ENCODE measurements around the gene CSNK1E.
A peak's percentile ranks its signal among the peaks of the same experiment; 100 is the strongest.

The CSNK1E gene

DNA sequence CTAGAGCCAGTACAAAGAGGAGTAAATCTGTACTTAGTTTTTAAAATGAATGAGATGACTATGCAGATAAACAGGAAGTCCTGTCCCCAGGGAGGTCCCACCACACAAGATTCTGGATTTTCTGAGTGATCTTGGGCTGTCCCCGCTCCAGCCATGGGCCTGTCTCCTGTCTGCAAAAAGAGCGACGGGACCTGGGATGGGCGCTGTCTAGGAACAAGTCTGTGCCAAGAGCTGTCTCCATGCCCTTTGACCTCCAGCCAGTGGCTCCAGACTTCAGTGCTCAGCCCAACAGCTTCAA is 6.0 kb downstream of the CSNK1E start:
- peaks cover 84% of the 10 kb centered on the region for H3K4me1 ChIP-seq (ENCODE audit: control insufficient read depth, low read length)

DNA sequence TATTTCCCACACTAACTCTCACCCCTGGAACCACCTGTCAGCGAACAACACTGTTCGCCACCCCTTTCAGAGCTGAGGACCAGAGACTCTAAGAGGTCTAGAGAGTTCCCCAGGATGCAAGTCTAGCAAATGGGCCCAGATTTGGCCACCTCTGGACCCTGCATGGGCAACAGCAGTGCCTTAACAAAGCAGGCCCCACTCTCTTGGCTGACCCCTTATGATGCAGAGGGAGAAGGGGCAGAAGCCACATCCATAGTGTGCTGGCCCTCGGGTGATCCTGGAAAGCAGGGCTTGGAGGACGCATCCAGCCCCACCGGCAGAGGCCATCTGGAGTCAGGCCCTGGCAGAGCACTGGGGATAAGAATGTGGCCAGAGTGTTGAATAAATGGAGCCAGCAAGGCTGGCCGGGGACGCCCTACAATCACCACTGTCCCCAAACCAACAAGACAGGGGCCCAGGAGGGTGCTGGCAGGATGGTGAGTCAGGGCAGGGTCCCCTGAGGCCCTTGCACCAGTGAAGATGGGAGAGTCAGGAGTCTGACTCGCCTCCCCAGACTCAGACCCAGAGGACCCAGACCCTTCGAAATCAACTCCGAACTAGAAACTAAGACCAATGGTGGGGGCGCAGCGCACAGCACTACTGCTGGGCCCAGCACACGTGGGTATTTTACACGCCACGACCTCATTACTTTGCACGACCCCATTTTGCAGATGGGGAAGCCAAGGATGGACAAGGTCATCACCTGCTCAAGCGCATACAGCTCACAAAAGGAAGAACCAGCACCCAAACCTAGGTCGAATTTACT is 6.5 kb downstream of the CSNK1E start:
- Histone ChIP-seq H3K9me2 (replicated peaks; ENCODE audit: control insufficient read depth, low read length) (no peaks in the 10 kb centered on the region), H3K4me1 (ENCODE audit: control insufficient read depth, low read length) (peaks cover 88% of the 10 kb centered on the region), H3K79me2 (ENCODE audit: control insufficient read depth, low read length) (peaks cover 96% of the 10 kb centered on the region), H4K20me1 (ENCODE audit: control insufficient read depth, insufficient read depth, low read depth, low read length) (peaks cover 32% of the 10 kb centered on the region), H3K27me3 (ENCODE audit: control insufficient read depth, low read length) (no peaks in the 10 kb centered on the region), H3K4me3 (ENCODE audit: low read length) (no peak overlapping the region), H3K4me2 (ENCODE audit: low read length) (peak overlapping the region; percentile 96), H3K36me3 (ENCODE audit: control insufficient read depth, low read length) (peaks cover 60% of the 10 kb centered on the region), H3F3A (ENCODE audit: control insufficient read depth, insufficient read depth) (peaks cover 11% of the 10 kb centered on the region), H3K27ac (ENCODE audit: low read depth, low read length) (peak overlapping the region; percentile 7; the same call in 1 of the 2 replicates), H3K9me3 (ENCODE audit: control insufficient read depth, insufficient read depth, low read length) (no peaks in the 10 kb centered on the region)
- TF ChIP-seq, protein P1, sequence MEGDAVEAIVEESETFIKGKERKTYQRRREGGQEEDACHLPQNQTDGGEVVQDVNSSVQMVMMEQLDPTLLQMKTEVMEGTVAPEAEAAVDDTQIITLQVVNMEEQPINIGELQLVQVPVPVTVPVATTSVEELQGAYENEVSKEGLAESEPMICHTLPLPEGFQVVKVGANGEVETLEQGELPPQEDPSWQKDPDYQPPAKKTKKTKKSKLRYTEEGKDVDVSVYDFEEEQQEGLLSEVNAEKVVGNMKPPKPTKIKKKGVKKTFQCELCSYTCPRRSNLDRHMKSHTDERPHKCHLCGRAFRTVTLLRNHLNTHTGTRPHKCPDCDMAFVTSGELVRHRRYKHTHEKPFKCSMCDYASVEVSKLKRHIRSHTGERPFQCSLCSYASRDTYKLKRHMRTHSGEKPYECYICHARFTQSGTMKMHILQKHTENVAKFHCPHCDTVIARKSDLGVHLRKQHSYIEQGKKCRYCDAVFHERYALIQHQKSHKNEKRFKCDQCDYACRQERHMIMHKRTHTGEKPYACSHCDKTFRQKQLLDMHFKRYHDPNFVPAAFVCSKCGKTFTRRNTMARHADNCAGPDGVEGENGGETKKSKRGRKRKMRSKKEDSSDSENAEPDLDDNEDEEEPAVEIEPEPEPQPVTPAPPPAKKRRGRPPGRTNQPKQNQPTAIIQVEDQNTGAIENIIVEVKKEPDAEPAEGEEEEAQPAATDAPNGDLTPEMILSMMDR (IDR thresholded peaks at IDR 0.05; ENCODE audit: low read depth, low read length, poor library complexity, severe bottlenecking): no peak
- no peak for TF ChIP-seq EZH2phosphoT487 (IDR thresholded peaks at IDR 0.05; ENCODE audit: borderline replicate concordance, low read length)

More for the DNA sequence above, 6.0 kb downstream of the CSNK1E start:
- Histone ChIP-seq H3K79me2 (ENCODE audit: control insufficient read depth, low read length) (peaks cover 97% of the 10 kb centered on the region), H3K4me2 (ENCODE audit: low read length) (peak overlapping the region; percentile 96), H3K4me3 (ENCODE audit: low read length) (no peak overlapping the region), H3F3A (ENCODE audit: control insufficient read depth, insufficient read depth) (peaks cover 6% of the 10 kb centered on the region), H3K9me2 (replicated peaks; ENCODE audit: control insufficient read depth, low read length) (no peaks in the 10 kb centered on the region), H3K27ac (ENCODE audit: low read depth, low read length) (0 out of 2 replicates have a peak overlapping the region, but pooled peaks have one; percentile 7), H3K36me3 (ENCODE audit: control insufficient read depth, low read length) (peaks cover 64% of the 10 kb centered on the region), H3K9me3 (ENCODE audit: control insufficient read depth, insufficient read depth, low read length) (no peaks in the 10 kb centered on the region), H3K27me3 (ENCODE audit: control insufficient read depth, low read length) (no peaks in the 10 kb centered on the region), H4K20me1 (ENCODE audit: control insufficient read depth, insufficient read depth, low read depth, low read length) (peaks cover 33% of the 10 kb centered on the region)
- TF ChIP-seq, protein P1 (IDR thresholded peaks at IDR 0.05; ENCODE audit: low read depth, low read length, poor library complexity, severe bottlenecking): no peak
- TF ChIP-seq EZH2phosphoT487 (IDR thresholded peaks at IDR 0.05; ENCODE audit: borderline replicate concordance, low read length): no peak

DNA sequence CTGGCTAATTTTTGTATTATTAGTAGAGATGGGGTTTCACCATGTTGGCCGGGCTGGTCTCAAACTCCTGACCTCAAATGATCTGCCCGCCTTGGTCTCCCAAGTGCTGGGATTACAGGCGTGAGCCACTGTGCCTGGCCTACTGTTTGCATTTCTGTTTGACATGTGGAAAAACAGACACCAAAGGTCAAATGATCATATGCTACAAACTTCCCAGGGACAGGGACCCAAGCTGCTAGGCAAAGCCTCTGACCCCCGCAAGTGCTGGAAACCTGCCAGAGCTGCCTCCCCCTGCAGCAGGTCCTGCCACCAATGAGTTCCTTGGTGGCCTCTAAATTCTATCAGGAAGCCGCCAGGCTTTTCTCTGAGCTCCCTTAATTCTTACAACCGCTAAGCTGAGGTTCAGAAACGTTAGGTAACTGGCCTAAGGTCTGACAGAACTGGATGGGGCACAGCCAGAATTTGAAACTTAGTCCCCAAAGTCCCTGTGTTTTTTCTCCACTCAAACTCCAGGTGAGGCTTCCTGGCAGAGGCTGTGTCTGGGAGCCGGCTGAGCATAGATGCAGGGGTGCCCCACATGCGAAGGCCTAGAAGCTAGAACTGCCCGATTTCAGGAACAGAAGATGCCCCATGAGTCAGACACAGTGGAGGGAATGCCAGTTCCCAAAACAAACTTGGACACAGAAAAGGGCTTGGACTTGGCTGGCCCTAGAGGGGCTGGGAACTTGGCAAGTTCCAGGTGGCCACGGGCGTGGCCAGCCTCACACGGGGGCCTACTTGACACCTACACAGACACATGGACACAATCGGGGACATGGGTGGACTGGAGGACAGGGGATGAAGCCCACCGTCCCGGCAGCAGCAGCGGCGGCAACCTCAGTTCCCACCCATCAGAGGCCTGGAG is 7.4 kb downstream of the CSNK1E start:
- H3K36me3 ChIP-seq (ENCODE audit: control insufficient read depth, low read length): peaks cover 58% of the 10 kb centered on the region
- H3K9me2 ChIP-seq (replicated peaks; ENCODE audit: control insufficient read depth, low read length): no peaks in the 10 kb centered on the region
- H3K9me3 ChIP-seq (ENCODE audit: control insufficient read depth, insufficient read depth, low read length): no peaks in the 10 kb centered on the region
- TF ChIP-seq, protein P1 (IDR thresholded peaks at IDR 0.05; ENCODE audit: low read depth, low read length, poor library complexity, severe bottlenecking): no peak
- no peak for TF ChIP-seq EZH2phosphoT487 (IDR thresholded peaks at IDR 0.05; ENCODE audit: borderline replicate concordance, low read length)
- peaks cover 19% of the 10 kb centered on the region for H3F3A ChIP-seq (ENCODE audit: control insufficient read depth, insufficient read depth)
- no peak overlapping the region for H3K27ac ChIP-seq (ENCODE audit: low read depth, low read length)
- no peaks in the 10 kb centered on the region for H3K27me3 ChIP-seq (ENCODE audit: control insufficient read depth, low read length)
- no peak overlapping the region for H3K4me3 ChIP-seq (ENCODE audit: low read length)
- H3K4me2 ChIP-seq (ENCODE audit: low read length): no peak overlapping the region
- H3K79me2 ChIP-seq (ENCODE audit: control insufficient read depth, low read length): peaks cover 96% of the 10 kb centered on the region
- H3K4me1 ChIP-seq (ENCODE audit: control insufficient read depth, low read length): peaks cover 87% of the 10 kb centered on the region
- H4K20me1 ChIP-seq (ENCODE audit: control insufficient read depth, insufficient read depth, low read depth, low read length): peaks cover 26% of the 10 kb centered on the region; the same call in 1 of the 2 replicates
